ENCODE measurements around the gene HNRNPK. TPM values are rescaled to one million over a fixed set of nuclear protein-coding genes. Genes with fewer than 3 reads are reported as not detected.

HNRNPK gene
- total and polyA plus RNA-seq, 2 of the 13 experiments (the other 11 are each of a cell fraction or from before 2014, with no cell fraction given): 321 to 712 TPM

- TF ChIP-seq, protein P1, sequence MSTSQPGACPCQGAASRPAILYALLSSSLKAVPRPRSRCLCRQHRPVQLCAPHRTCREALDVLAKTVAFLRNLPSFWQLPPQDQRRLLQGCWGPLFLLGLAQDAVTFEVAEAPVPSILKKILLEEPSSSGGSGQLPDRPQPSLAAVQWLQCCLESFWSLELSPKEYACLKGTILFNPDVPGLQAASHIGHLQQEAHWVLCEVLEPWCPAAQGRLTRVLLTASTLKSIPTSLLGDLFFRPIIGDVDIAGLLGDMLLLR (CRISPR knock-in tag; IDR thresholded peaks at IDR 0.05): peak; percentile 70; the same call in 1 of the 2 replicates
- TF ChIP-seq, protein P2, sequence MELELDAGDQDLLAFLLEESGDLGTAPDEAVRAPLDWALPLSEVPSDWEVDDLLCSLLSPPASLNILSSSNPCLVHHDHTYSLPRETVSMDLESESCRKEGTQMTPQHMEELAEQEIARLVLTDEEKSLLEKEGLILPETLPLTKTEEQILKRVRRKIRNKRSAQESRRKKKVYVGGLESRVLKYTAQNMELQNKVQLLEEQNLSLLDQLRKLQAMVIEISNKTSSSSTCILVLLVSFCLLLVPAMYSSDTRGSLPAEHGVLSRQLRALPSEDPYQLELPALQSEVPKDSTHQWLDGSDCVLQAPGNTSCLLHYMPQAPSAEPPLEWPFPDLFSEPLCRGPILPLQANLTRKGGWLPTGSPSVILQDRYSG (CRISPR knock-in tag; IDR thresholded peaks at IDR 0.05): peak; percentile 77; the same call in 1 of the 2 replicates
- TF ChIP-seq PCBP1 (IDR thresholded peaks at IDR 0.05; ENCODE audit: borderline replicate concordance, low read depth, low read length) (0 out of 2 replicates have a peak, but pooled peaks have one; percentile 38), CC2D1A (CRISPR knock-in tag; IDR thresholded peaks at IDR 0.05) (no peak), GATAD1 (CRISPR knock-in tag; IDR thresholded peaks at IDR 0.05) (peak; percentile 56; the same call in 1 of the 2 replicates), GLMP (CRISPR knock-in tag; IDR thresholded peaks at IDR 0.05; ENCODE audit: borderline replicate concordance) (no peak), TEAD3 (CRISPR knock-in tag; optimal IDR thresholded peaks at IDR 0.05; ENCODE audit: borderline replicate concordance) (peak; percentile 44), NR2F1 (CRISPR knock-in tag; IDR thresholded peaks at IDR 0.05) (no peak), ZNF672 (CRISPR knock-in tag; IDR thresholded peaks at IDR 0.05) (no peak), ZNF816 (CRISPR knock-in tag; IDR thresholded peaks at IDR 0.05; ENCODE audit: borderline replicate concordance) (peak; percentile 45; the same call in 1 of the 2 replicates), ZNF343 (CRISPR knock-in tag; IDR thresholded peaks at IDR 0.05) (0 out of 2 replicates have a peak, but pooled peaks have one; percentile 14), MEF2D (CRISPR knock-in tag; IDR thresholded peaks at IDR 0.05) (no peak), SNRNP70 (IDR thresholded peaks at IDR 0.05; ENCODE audit: low read depth, low read length) (no peak), ZSCAN30 (CRISPR knock-in tag; IDR thresholded peaks at IDR 0.05) (no peak), HMG20A (CRISPR knock-in tag; IDR thresholded peaks at IDR 0.05; ENCODE audit: borderline replicate concordance) (0 out of 2 replicates have a peak, but pooled peaks have one; percentile 13), CENPX (CRISPR knock-in tag; IDR thresholded peaks at IDR 0.05) (no peak), SATB2 (CRISPR knock-in tag; IDR thresholded peaks at IDR 0.05) (peak; percentile 84; the same call in 1 of the 2 replicates), TBX3 (IDR thresholded peaks at IDR 0.05; ENCODE audit: borderline replicate concordance) (no peak), ETV6 (CRISPR knock-in tag; conservative IDR thresholded peaks at IDR 0.05) (0 out of 2 replicates have a peak, but pooled peaks have one; percentile 38), ZSCAN21 (CRISPR knock-in tag; IDR thresholded peaks at IDR 0.05; ENCODE audit: borderline replicate concordance) (peak; percentile 67), ZNF232 (CRISPR knock-in tag; IDR thresholded peaks at IDR 0.05; ENCODE audit: borderline replicate concordance) (peak; percentile 96), ZNF251 (CRISPR knock-in tag; IDR thresholded peaks at IDR 0.05) (0 out of 2 replicates have a peak, but pooled peaks have one; percentile 24), ZNF33B (CRISPR knock-in tag; IDR thresholded peaks at IDR 0.05) (peak; percentile 70; the same call in 1 of the 2 replicates)
- TF ChIP-seq, protein P3, sequence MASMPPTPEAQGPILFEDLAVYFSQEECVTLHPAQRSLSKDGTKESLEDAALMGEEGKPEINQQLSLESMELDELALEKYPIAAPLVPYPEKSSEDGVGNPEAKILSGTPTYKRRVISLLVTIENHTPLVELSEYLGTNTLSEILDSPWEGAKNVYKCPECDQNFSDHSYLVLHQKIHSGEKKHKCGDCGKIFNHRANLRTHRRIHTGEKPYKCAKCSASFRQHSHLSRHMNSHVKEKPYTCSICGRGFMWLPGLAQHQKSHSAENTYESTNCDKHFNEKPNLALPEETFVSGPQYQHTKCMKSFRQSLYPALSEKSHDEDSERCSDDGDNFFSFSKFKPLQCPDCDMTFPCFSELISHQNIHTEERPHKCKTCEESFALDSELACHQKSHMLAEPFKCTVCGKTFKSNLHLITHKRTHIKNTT (CRISPR knock-in tag; IDR thresholded peaks at IDR 0.05): no peak
- TF ChIP-seq, protein P4, sequence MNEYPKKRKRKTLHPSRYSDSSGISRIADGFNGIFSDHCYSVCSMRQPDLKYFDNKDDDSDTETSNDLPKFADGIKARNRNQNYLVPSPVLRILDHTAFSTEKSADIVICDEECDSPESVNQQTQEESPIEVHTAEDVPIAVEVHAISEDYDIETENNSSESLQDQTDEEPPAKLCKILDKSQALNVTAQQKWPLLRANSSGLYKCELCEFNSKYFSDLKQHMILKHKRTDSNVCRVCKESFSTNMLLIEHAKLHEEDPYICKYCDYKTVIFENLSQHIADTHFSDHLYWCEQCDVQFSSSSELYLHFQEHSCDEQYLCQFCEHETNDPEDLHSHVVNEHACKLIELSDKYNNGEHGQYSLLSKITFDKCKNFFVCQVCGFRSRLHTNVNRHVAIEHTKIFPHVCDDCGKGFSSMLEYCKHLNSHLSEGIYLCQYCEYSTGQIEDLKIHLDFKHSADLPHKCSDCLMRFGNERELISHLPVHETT (CRISPR knock-in tag; conservative IDR thresholded peaks at IDR 0.05): peak; percentile 77; the same call in 1 of the 2 replicates
These were observed 58.9 kb downstream of the HNRNPK start, which contains the start of gene KIF27 (continued) for GRCh38 chr9:83920927-83921707.

Measured in HepG2 (cell line).